ENCODE results near the gene FZR1.

- TF ChIP-seq EZH2phosphoT487 (IDR thresholded peaks at IDR 0.05) = no peak
- TF ChIP-seq CTCF (IDR thresholded peaks at IDR 0.05) = no peak
These were observed 57.8 kb downstream of the FZR1 start for GRCh38 chr19:3563709-3564524.
